H1 (cell line): ENCODE measurements around the gene IMPG2.

Experiments used
- CHD2 ChIP-seq: IDR thresholded peaks from 2 replicates; pipeline ENCODE4 v1.6.1; 2012; ENCODE audit warnings: low read length, improper control_type of control experiment
- CTCF ChIP-seq, 3 experiments: IDR thresholded peaks; 1 replicate in 2 of 3; 2 replicates in 1 of 3; pipeline versions ENCODE4 v1.5.1 to v1.6.1; 2011; ENCODE audit warnings: low read length in 3 of 3, mild to moderate bottlenecking in 3 of 3, inconsistent platforms in 2 of 3, low read depth in 1 of 3, moderate library complexity in 1 of 3; ENCODE audit not compliant: insufficient read depth in 1 of 3; ENCODE audit errors: control extremely low read depth in 1 of 3
- EZH2 ChIP-seq: fragments of 200-600 bp; sonication (generic); IDR thresholded peaks from 2 replicates; pipeline ENCODE4 v1.7.1; 2012; ENCODE audit warnings: low read depth, mild to moderate bottlenecking, moderate library complexity, low read length, inconsistent platforms; ENCODE audit not compliant: severe bottlenecking
- GABPA ChIP-seq: IDR thresholded peaks from 2 replicates; pipeline ENCODE4 v1.6.1; 2011; ENCODE audit warnings: mild to moderate bottlenecking, low read length, moderate library complexity, borderline replicate concordance; ENCODE audit not compliant: insufficient read depth

- TF ChIP-seq CHD2: no peak
- TF ChIP-seq EZH2: no peak
- TF ChIP-seq GABPA: no peak
- no peak for TF ChIP-seq CTCF (IDR thresholded peaks at IDR 0.05; ENCODE audit: control extremely low read depth in 1 of 3, insufficient read depth in 1 of 3, low read depth in 1 of 3, low read length in 3 of 3)
Observed at GRCh38 chr3:101266071-101266470, 54.3 kb downstream of the IMPG2 start.
